WTC11 (cell line): Measurements from ENCODE around the gene TMEM72.

Experiments used
- ATF2 ChIP-seq: sonication (generic); formaldehyde crosslinking; IDR thresholded peaks from 2 replicates; pipeline ENCODE4 v1.8.1; 2022; ENCODE audit warnings: low read depth, missing genetic modification reagents, borderline replicate concordance
- ATF3 ChIP-seq: sonication (generic); formaldehyde crosslinking; conservative IDR thresholded peaks from 2 replicates; pipeline ENCODE4 v1.8.1; 2022; ENCODE audit warnings: mild to moderate bottlenecking, missing genetic modification reagents
- CBFB ChIP-seq: sonication (generic); formaldehyde crosslinking; IDR thresholded peaks from 2 replicates; pipeline ENCODE4 v1.8.1; 2022; ENCODE audit warnings: mild to moderate bottlenecking, low read depth, missing genetic modification reagents
- CREB1 ChIP-seq: sonication (generic); formaldehyde crosslinking; IDR thresholded peaks from 2 replicates; pipeline ENCODE4 v1.8.0; 2023; ENCODE audit warnings: mild to moderate bottlenecking, missing genetic modification reagents
- CTCF ChIP-seq: fragments of 200-600 bp; IDR thresholded peaks from 2 replicates; pipeline ENCODE4 v1.8.0; 2022; ENCODE audit warnings: antibody characterized with exemption
- E2F1 ChIP-seq: sonication (generic); formaldehyde crosslinking; IDR thresholded peaks from 2 replicates; pipeline ENCODE4 v1.8.0; 2022; ENCODE audit warnings: mild to moderate bottlenecking, missing genetic modification reagents
- MAX ChIP-seq: sonication (generic); formaldehyde crosslinking; IDR thresholded peaks from 2 replicates; pipeline ENCODE4 v1.8.0; 2022; ENCODE audit warnings: mild to moderate bottlenecking, missing genetic modification reagents
- SP1 ChIP-seq: sonication (generic); formaldehyde crosslinking; conservative IDR thresholded peaks from 2 replicates; pipeline ENCODE4 v1.8.1; 2022; ENCODE audit warnings: missing genetic modification reagents
- TEAD4 ChIP-seq: sonication (generic); formaldehyde crosslinking; IDR thresholded peaks from 2 replicates; pipeline ENCODE4 v1.8.0; 2022; ENCODE audit warnings: mild to moderate bottlenecking, missing genetic modification reagents
- ZNF263 ChIP-seq: sonication (generic); formaldehyde crosslinking; IDR thresholded peaks from 2 replicates; pipeline ENCODE4 v1.8.1; 2022; ENCODE audit warnings: low read depth, mild to moderate bottlenecking, moderate library complexity, missing genetic modification reagents
- ZNF281 ChIP-seq: sonication (generic); formaldehyde crosslinking; IDR thresholded peaks from 2 replicates; pipeline ENCODE4 v1.8.0; 2023; ENCODE audit warnings: mild to moderate bottlenecking, missing genetic modification reagents

- TF ChIP-seq ZNF263 (CRISPR knock-in tag) (no peak), ATF3 (no peak), MAX (no peak), CTCF (no peak; the same call in 1 of the 2 replicates), CREB1 (CRISPR knock-in tag) (no peak), E2F1 (CRISPR knock-in tag) (no peak), CBFB (no peak), ZNF281 (no peak), ATF2 (CRISPR knock-in tag) (no peak), SP1 (CRISPR knock-in tag) (no peak), TEAD4 (no peak)
Observed at GRCh38 chr10:44966816-44967509, 55.8 kb downstream of the TMEM72 start.
